Panc1 (cell line): ENCODE results near the gene BANF2. TPM values are rescaled to one million over a fixed set of nuclear protein-coding genes. Genes with fewer than 3 reads are reported as not detected.

Experiments
- ATAC-seq: fragments of 200-7000 bp; cut with Tn5 transposase; 2 replicates; pipeline ENCODE4 v1.9.1; 2020; ENCODE audit warnings: mild to moderate bottlenecking, moderate library complexity
- BruUV-seq: library from RNA; stranded (reverse); fragments of 400-500 nt; replicated peaks from 2 replicates; lab custom pipeline; 2021; lab: Mats Ljungman, UMichigan
- CTCF ChIA-PET: fragments of 300-600 bp; sonication (Branson Sonifier 250); formaldehyde crosslinking; loops from one replicate; lab custom pipeline; 2022; ENCODE audit warnings: antibody characterized with exemption; lab: Charles Lee
- POLR2A ChIA-PET: fragments of 300-600 bp; sonication (Branson Sonifier 250); formaldehyde crosslinking; loops from one replicate; lab custom pipeline; 2022; ENCODE audit warnings: antibody characterized with exemption; lab: Charles Lee
- DNase-seq: peaks from one replicate; pipeline ENCODE4 v3.0.0-alpha.2; 2010; ENCODE audit warnings: low read depth, low spot score
- H3K27ac ChIP-seq: 2 replicates; pipeline ENCODE4 v1.5.1; 2011; ENCODE audit warnings: mild to moderate bottlenecking, low read length, inconsistent platforms
- H3K27me3 ChIP-seq: fragments of 200-500 bp; sonication (Bioruptor generic); 2 replicates; pipeline ENCODE4 v1.6.0; 2014; ENCODE audit warnings: low read length, inconsistent platforms; ENCODE audit not compliant: control insufficient read depth, insufficient read depth
- H3K36me3 ChIP-seq: fragments of 200-500 bp; sonication (Bioruptor generic); 2 replicates; pipeline ENCODE4 v1.5.1; 2014; ENCODE audit warnings: inconsistent platforms, mild to moderate bottlenecking, low read length, moderate library complexity; ENCODE audit not compliant: control insufficient read depth, insufficient read depth
- H3K4me1 ChIP-seq: 2 replicates; pipeline ENCODE4 v1.5.1; 2011; ENCODE audit warnings: inconsistent platforms, mild to moderate bottlenecking, low read length, moderate library complexity; ENCODE audit not compliant: control insufficient read depth, insufficient read depth
- H3K4me3 ChIP-seq, 2 experiments: 2 replicates each; pipeline ENCODE4 v1.5.1; 2011 to 2012; ENCODE audit warnings: low read depth in 2 of 2, low read length in 2 of 2, mild to moderate bottlenecking in 2 of 2, inconsistent platforms in 1 of 2, moderate library complexity in 1 of 2
- H3K9me3 ChIP-seq: fragments of 200-500 bp; sonication (Bioruptor generic); 2 replicates; pipeline ENCODE4 v1.5.1; 2014; ENCODE audit warnings: low read depth, mild to moderate bottlenecking, inconsistent platforms, low read length, moderate library complexity; ENCODE audit not compliant: control insufficient read depth, insufficient read depth
- CTCF ChIP-seq: fragments of 450-650 bp; IDR thresholded peaks from 2 replicates; pipeline ENCODE4 v1.5.1; 2017; ENCODE audit warnings: mild to moderate bottlenecking
- POLR2AphosphoS5 ChIP-seq: IDR thresholded peaks from 2 replicates; pipeline ENCODE4 v1.6.1; 2012; ENCODE audit warnings: mild to moderate bottlenecking, low read depth, low read length, moderate library complexity
- REST ChIP-seq, 2 experiments: IDR thresholded peaks; 2 replicates each; pipeline ENCODE4 v1.6.1; 2011 to 2012; ENCODE audit warnings: low read depth in 2 of 2, control low read depth in 1 of 2, low read length in 1 of 2, mild to moderate bottlenecking in 1 of 2, moderate library complexity in 1 of 2; ENCODE audit not compliant: insufficient read depth in 1 of 2
- SIN3A ChIP-seq: IDR thresholded peaks from 2 replicates; pipeline ENCODE4 v1.6.1; 2012; ENCODE audit warnings: low read depth, mild to moderate bottlenecking, low read length, moderate library complexity, borderline replicate concordance; ENCODE audit not compliant: insufficient read depth
- TCF7L2 ChIP-seq: IDR thresholded peaks from 2 replicates; pipeline ENCODE4 v1.6.1; 2011; ENCODE audit warnings: mild to moderate bottlenecking, low read depth, low read length, inconsistent platforms
- in situ Hi-C: cut with HindIII; loops from 2 replicates; pipeline ENCODE4 v1.10.0; 2016; ENCODE audit warnings: low sequenced_read_pairs, low pct_unique_long_range_greater_than_20kb
- intact Hi-C: fragments of 100-400 bp; cut with micrococcal nuclease; formaldehyde crosslinking; loops from one replicate; pipeline ENCODE4 v1.10.0; 2022; ENCODE audit not compliant: unreplicated experiment
- total RNA-seq: library from RNA; stranded (reverse); gene quantifications from one replicate; pipeline ENCODE4 v1.2.1, GENCODE V29; 2021; ENCODE audit not compliant: unreplicated experiment

The BANF2 gene
- total RNA-seq, 1 experiment from 2014 or later: not detected

- Histone ChIP-seq H3K36me3 (no peaks in the 10 kb centered on the region), H3K4me1 (no peaks in the 10 kb centered on the region), H3K4me3 (no peak overlapping the region), H3K27me3 (no peaks in the 10 kb centered on the region), H3K9me3 (no peaks in the 10 kb centered on the region), H3K27ac (no peak overlapping the region)
- TF ChIP-seq POLR2AphosphoS5: no peak
- ATAC-seq: no peak
- no peak for DNase-seq
- no TSS peak for BruUV-seq
- CTCF ChIA-PET: no interaction called here
- in situ Hi-C loops (no loop called here), intact Hi-C loops (no loop called here)
- POLR2A ChIA-PET: no interaction called here
These were observed 14.8 kb downstream of the BANF2 start for GRCh38 chr20:17714597-17714996.

- Histone ChIP-seq H3K4me1 (no peaks in the 10 kb centered on the region), H3K9me3 (no peaks in the 10 kb centered on the region)
- CTCF ChIA-PET: no interaction called here
These were observed 15.3 kb downstream of the BANF2 start for GRCh38 chr20:17715075-17715474.

More at GRCh38 chr20:17715075-17715474, 15.3 kb downstream of the BANF2 start:
- intact Hi-C loops (no loop called here), in situ Hi-C loops (no loop called here)
- no TSS peak for BruUV-seq
- DNase-seq: no peak
- no peaks in the 10 kb centered on the region for H3K36me3 ChIP-seq
- H3K27me3 ChIP-seq: no peaks in the 10 kb centered on the region
- H3K27ac ChIP-seq: no peak overlapping the region
- no peak for ATAC-seq
- POLR2A ChIA-PET: no interaction called here
- no peak for TF ChIP-seq REST (IDR thresholded peaks at IDR 0.05; ENCODE audit: insufficient read depth in 1 of 2, low read depth in 2 of 2, low read length in 1 of 2)
- TF ChIP-seq SIN3A: no peak
- no peak for TF ChIP-seq CTCF
- no peak for TF ChIP-seq POLR2AphosphoS5
- TF ChIP-seq TCF7L2: no peak
- H3K4me3 ChIP-seq: no peak overlapping the region
